Kidney (tissue), 14 donors: Measurements from ENCODE around the gene CA4. TPM values are rescaled to one million over a fixed set of nuclear protein-coding genes. Genes with fewer than 3 reads are reported as not detected.
"Not testable (repeated sequence)": the region's sequence is repeated elsewhere in the genome, so short reads cannot be mapped to it uniquely, and the experiment has no call there.

Experiments
- DNase-seq, 5 donors: peaks; one replicate each; pipeline ENCODE4 v3.0.0-alpha.2; 2013 to 2020
- FAIRE-seq: peaks from 2 replicates; lab custom pipeline; 2012; peaks lifted over from hg19 to GRCh38; lab: Jason Lieb, UNC
- H3K27ac ChIP-seq, 2 donors: one replicate each; pipeline ENCODE4 v1.7.0; 2013; ENCODE audit warnings: low read depth in 2 of 2, low read length in 2 of 2, inconsistent platforms in 1 of 2
- H3K27me3 ChIP-seq: one replicate; pipeline ENCODE4 v1.7.1; 2013; ENCODE audit warnings: low read length, inconsistent platforms; ENCODE audit not compliant: control insufficient read depth, insufficient read depth
- H3K36me3 ChIP-seq, 3 donors: one replicate each; pipeline versions ENCODE4 v1.7.0 to v1.7.1; 2013; ENCODE audit warnings: low read length in 3 of 3, control low read depth in 1 of 3, inconsistent platforms in 1 of 3; ENCODE audit not compliant: insufficient read depth in 3 of 3, control insufficient read depth in 2 of 3
- H3K4me1 ChIP-seq, 3 donors: one replicate each; pipeline versions ENCODE4 v1.7.0 to v1.7.1; 2013; ENCODE audit warnings: low read length in 3 of 3, inconsistent platforms in 1 of 3, low read depth in 1 of 3; ENCODE audit not compliant: control insufficient read depth in 2 of 3, insufficient read depth in 2 of 3
- H3K4me3 ChIP-seq, 3 donors: one replicate each; pipeline versions ENCODE4 v1.7.0 to v1.8.1; 2013; ENCODE audit warnings: low read length in 3 of 3, control low read depth in 1 of 3, inconsistent platforms in 1 of 3
- H3K9ac ChIP-seq, 3 donors: one replicate each; pipeline versions ENCODE4 v1.7.0 to v1.7.1; 2013; ENCODE audit warnings: low read length in 3 of 3, control low read depth in 1 of 3, inconsistent platforms in 1 of 3
- H3K9me3 ChIP-seq, 3 donors: one replicate each; pipeline versions ENCODE4 v1.7.0 to v1.7.1; 2013; ENCODE audit warnings: low read length in 3 of 3, control low read depth in 1 of 3, inconsistent platforms in 1 of 3; ENCODE audit not compliant: control insufficient read depth in 2 of 3, insufficient read depth in 1 of 3
- CTCF ChIP-seq: IDR thresholded peaks from 3 replicates; pipeline ENCODE4 v1.5.1; 2012; ENCODE audit warnings: mild to moderate bottlenecking, moderate library complexity, borderline replicate concordance; ENCODE audit not compliant: insufficient read depth; ENCODE audit errors: extremely low read depth
- intact Hi-C: fragments of 100-400 bp; cut with DNase I; formaldehyde crosslinking; loops from one replicate; pipeline ENCODE4 v1.11.1; 2022
- polyA plus RNA-seq: library from polyadenylated mRNA; stranded (reverse); fragments of 350-450 nt; fragmentation: Illumina TruSeq; extraction: RNeasy Lipid Tissue Mini Kit (QIAGEN cat#74804); gene quantifications from one replicate; pipeline ENCODE4 v1.2.3, GENCODE V29; 2014; ENCODE audit warnings: low read depth, low replicate concordance; ENCODE audit not compliant: insufficient read depth
- total RNA-seq: library from RNA; stranded (reverse); fragmentation: NEBNext Ultra II Directional; extraction: Animal tissue kit (Norgen Biotek cat#: 25700); gene quantifications from one replicate; pipeline ENCODE4 v1.2.1, GENCODE V29; 2021
- donor health status: control.
- donor health status: control.
- donor health status: control.
- donor health status: control.
- donor health status: control.
- donor health status: DM: yes; HTN: yes; CAD: no.
- donor health status: Normal renal cell carcinoma (clear cell type).

Gene CA4
- total and polyA plus RNA-seq, 2 donors from 2014 or later = 25.3 to 102 TPM

- peaks cover 0 to 3% (median 0%) of the 10 kb centered on the region in 3 donors for H3K36me3 ChIP-seq
- no peak for TF ChIP-seq CTCF
- no peak overlapping the region for H3K4me3 ChIP-seq
- FAIRE-seq = no peak
- no peak for DNase-seq
- H3K27ac ChIP-seq = no peak overlapping the region
- no peaks in the 10 kb centered on the region for H3K9me3 ChIP-seq
- no peaks in the 10 kb centered on the region for H3K27me3 ChIP-seq
- intact Hi-C loops = no loop called here
- peaks cover 0 to 9% (median 7%) of the 10 kb centered on the region in 3 donors for H3K4me1 ChIP-seq
- no peak overlapping the region for H3K9ac ChIP-seq
Observed at GRCh38 chr17:60173304-60173819, 23.6 kb downstream of the CA4 start.

GRCh38 chr17:60174035-60174434, 24.3 kb downstream of the CA4 start:
- Histone ChIP-seq H3K27ac (no peak overlapping the region), H3K36me3 (peaks cover 0 to 3% (median 0%) of the 10 kb centered on the region in 3 donors), H3K27me3 (no peaks in the 10 kb centered on the region), H3K4me1 (peaks cover 0 to 9% (median 7%) of the 10 kb centered on the region in 3 donors), H3K9me3 (no peaks in the 10 kb centered on the region), H3K9ac (no peak overlapping the region), H3K4me3 (no peak overlapping the region)
- no peak for FAIRE-seq
- intact Hi-C loops = no loop called here
- no peak for DNase-seq
- no peak for TF ChIP-seq CTCF

- H3K27me3 ChIP-seq, FAIRE-seq, H3K36me3 ChIP-seq, intact Hi-C loops, H3K27ac ChIP-seq, H3K4me1 ChIP-seq, H3K9ac ChIP-seq, H3K9me3 ChIP-seq, H3K4me3 ChIP-seq: not testable (repeated sequence)
- peak; percentile 47 for TF ChIP-seq CTCF
- DNase-seq = peak in 1 of 5 donors; percentile 30
Observed at GRCh38 chr17:60174767-60175166, 25.0 kb downstream of the CA4 start.

- H3K4me1 ChIP-seq, H3K27ac ChIP-seq, H3K27me3 ChIP-seq, H3K36me3 ChIP-seq, H3K9me3 ChIP-seq, H3K9ac ChIP-seq, H3K4me3 ChIP-seq, FAIRE-seq, intact Hi-C loops, DNase-seq: not testable (repeated sequence)
Observed at GRCh38 chr17:60176763-60177162, 27.0 kb downstream of the CA4 start.

GRCh38 chr17:60178180-60178579, 28.4 kb downstream of the CA4 start:
- H3K9me3 ChIP-seq, intact Hi-C loops, FAIRE-seq, DNase-seq, H3K27ac ChIP-seq, H3K4me1 ChIP-seq, H3K9ac ChIP-seq, H3K27me3 ChIP-seq, H3K36me3 ChIP-seq, H3K4me3 ChIP-seq: not testable (repeated sequence)

GRCh38 chr17:60180380-60180779, 30.6 kb downstream of the CA4 start:
- intact Hi-C loops, FAIRE-seq: not testable (repeated sequence)

More at GRCh38 chr17:60180380-60180779, 30.6 kb downstream of the CA4 start:
- H3K4me1 ChIP-seq, H3K9ac ChIP-seq, DNase-seq, H3K27ac ChIP-seq, H3K27me3 ChIP-seq, H3K9me3 ChIP-seq, H3K4me3 ChIP-seq: not testable (repeated sequence)
- H3K36me3 ChIP-seq = peaks cover 0 to 13% (median 12%) of the 10 kb centered on the region in 3 donors
